Hematopoietic multipotent progenitor cell (in vitro differentiated cells): Measurements from ENCODE around the gene FAM200A. TPM values are rescaled to one million over a fixed set of nuclear protein-coding genes. Genes with fewer than 3 reads are reported as not detected.
"Not testable (repeated sequence)": the region's sequence is repeated elsewhere in the genome, so short reads cannot be mapped to it uniquely, and the experiment has no call there.

Experiments used
- DNase-seq, 3 donors: peaks; one replicate each; pipeline ENCODE4 v3.0.0-alpha.2; 2011 to 2015; ENCODE audit warnings: low read depth in 2 of 3, low spot score in 2 of 3
- total RNA-seq: library from RNA; depleted of rRNA; stranded (reverse); fragments of >200 nt; gene quantifications from one replicate; pipeline ENCODE4 v1.2.3, GENCODE V29; 2012

FAM200A gene
- total RNA-seq, 1 donor = 3.2 TPM

- DNase-seq = peak in 1 of 3 donors; percentile 37
Measured at GRCh38 chr7:99559175-99559915, 7.4 kb upstream of the FAM200A start.

GRCh38 chr7:99558306-99559174 is 6.6 kb upstream of the FAM200A start, which contains the start of gene ZNF655:
Gene ZNF655 (plus strand): TSS chr7:99558642. CDS start chr7:99560560, 1,918 bp downstream.
- peak; percentile 74 to 76 (median 76) for DNase-seq

- no peak for DNase-seq
Measured at GRCh38 chr7:99557940-99558305, 6.0 kb upstream of the FAM200A start.

GRCh38 chr7:99557196-99557607 is 5.3 kb upstream of the FAM200A start:
- DNase-seq = no peak

GRCh38 chr7:99554939-99555338 is 3.0 kb upstream of the FAM200A start:
- no peak for DNase-seq

- no peak for DNase-seq
Measured at GRCh38 chr7:99553039-99553438, 1.1 kb upstream of the FAM200A start.

- no peak for DNase-seq
Measured at GRCh38 chr7:99551334-99551733, 580 bp downstream of the FAM200A start.

DNA sequence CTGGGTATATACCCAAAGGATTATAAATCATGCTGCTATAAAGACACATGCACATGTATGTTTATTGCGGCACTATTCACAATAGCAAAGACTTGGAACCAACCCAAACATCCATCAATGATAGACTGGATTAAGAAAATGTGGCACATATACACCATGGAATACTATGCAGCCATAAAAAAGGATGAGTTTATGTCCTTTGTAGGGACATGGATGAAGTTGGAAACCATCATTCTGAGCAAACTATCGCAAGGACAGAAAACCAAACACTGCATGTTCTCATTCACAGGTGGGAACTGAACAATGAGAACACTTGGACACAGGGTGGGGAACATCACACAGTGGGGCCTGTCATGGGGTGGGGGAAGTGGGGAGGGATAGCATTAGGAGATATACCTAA is 2.4 kb downstream of the FAM200A start:
- not testable (repeated sequence) for DNase-seq

- not testable (repeated sequence) for DNase-seq
Measured at GRCh38 chr7:99545308-99545707, 6.6 kb downstream of the FAM200A start.

DNA sequence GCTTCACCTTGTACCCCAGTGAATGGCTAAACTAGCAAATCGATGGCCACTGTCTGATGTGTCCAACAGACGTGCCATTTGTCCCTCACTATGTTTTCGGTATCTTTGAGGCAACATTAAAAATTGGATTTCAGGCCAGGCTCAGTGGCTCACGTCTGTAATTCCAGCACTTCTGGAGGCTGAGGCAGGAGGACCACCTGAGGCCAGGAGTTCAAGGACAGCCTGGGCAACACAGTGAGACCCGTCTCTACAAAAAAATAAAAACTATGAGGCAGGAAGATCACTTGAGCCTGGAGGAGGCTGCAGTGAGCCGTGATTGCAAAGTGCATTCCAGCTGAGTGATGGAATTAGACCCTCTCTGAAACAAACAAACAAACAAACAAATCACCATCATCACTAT is 8.0 kb downstream of the FAM200A start:
- no peak for DNase-seq

GRCh38 chr7:99543081-99543671 is 8.7 kb downstream of the FAM200A start:
- no peak for DNase-seq

GRCh38 chr7:99541212-99541611 is 10.7 kb downstream of the FAM200A start:
- DNase-seq = no peak

- DNase-seq = no peak
Measured at GRCh38 chr7:99540542-99540941, 11.4 kb downstream of the FAM200A start.

GRCh38 chr7:99539213-99539811 is 12.6 kb downstream of the FAM200A start:
- DNase-seq = no peak

DNA sequence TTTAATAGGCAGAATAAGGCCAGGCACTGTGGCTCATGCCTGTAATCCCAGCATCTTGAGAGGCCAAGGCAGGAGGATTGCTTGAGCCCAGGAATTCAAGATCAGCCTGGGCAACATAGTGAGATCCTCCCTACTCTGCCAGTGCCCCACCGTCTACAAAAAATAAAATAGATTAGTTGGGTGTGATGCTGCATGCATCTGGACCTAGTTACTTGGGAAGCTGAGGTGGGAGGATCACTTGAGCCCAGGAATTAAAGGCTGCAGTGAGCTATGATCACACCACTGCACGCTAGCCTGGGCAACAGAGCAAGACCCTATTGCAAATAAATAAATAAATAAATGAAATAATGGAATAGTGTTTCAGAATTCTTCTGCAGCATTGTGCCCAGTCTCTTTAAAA is 16.2 kb downstream of the FAM200A start:
- no peak for DNase-seq

- DNase-seq = no peak
Measured at GRCh38 chr7:99531354-99531765, 20.6 kb downstream of the FAM200A start.

DNA sequence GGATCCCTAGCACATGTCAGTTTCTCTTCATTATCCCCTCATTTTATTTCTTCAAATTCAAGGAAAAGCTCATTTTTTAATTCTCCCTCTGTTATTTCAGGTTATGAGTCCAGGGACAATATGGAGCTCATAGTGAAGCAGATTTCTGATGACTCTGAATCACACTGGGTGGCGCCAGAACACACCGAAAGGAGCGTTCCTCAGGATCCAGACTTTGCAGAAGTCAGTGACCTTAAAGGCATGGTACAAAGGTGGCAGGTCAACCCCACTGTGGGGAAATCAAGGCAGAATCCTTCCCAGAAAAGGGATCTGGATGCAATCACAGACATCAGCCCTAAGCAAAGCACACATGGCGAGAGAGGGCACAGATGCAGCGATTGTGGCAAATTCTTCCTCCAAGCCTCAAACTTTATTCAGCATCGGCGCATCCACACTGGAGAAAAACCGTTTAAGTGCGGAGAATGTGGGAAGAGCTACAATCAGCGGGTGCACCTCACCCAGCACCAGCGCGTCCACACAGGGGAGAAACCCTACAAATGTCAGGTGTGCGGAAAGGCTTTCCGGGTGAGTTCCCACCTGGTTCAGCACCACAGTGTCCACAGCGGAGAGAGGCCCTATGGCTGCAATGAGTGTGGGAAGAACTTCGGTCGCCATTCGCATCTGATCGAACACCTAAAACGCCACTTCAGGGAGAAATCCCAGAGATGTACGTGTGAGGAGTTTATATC is 26.0 kb downstream of the FAM200A start:
- peak in 2 of 3 donors; percentile 24 to 51 for DNase-seq

DNA sequence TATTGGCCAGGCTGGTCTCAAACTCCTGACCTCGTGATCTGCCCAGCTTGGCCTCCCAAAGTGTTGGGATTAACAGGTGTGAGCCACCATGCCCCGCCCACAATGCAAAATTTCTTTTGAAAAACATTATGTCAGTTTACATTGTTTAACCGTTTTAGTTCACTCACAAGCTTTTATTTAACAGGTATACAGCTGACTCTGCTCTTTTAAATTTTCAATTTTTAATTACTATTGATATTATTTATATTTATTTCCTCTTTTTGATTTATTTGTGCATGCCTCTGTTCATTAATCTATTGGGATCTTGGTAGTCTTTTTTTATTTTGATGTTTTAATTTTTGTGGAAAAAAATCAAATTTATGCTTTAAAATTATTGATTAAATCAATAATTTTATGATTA is 30.5 kb downstream of the FAM200A start:
- no peak for DNase-seq

DNA sequence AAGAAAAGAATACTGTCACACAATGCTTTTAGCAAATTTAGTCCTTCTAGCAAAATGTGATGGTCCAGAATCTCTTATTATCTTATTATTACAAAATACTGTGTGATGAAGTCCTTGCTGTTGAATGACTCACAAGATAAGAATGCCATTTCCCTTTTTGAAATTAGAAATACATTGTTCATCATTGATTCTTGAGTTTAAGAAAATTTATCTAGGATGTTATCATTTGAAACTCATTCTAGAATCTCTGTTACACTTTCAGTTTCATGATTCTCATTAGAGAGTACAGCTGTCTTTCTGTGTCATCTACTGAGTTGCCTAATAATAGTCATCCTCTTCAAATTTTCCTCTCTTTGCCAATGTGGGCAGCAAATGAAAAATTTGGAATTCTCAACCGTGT is 37.9 kb downstream of the FAM200A start:
- no peak for DNase-seq

GRCh38 chr7:99505324-99505662 is 46.6 kb downstream of the FAM200A start:
- no peak for DNase-seq
